DMS114 treated with DMSO at 0.1 percent for 48 hours (cell line): ENCODE data around the gene GGN.
"Not testable (repeated sequence)": the region's sequence is repeated elsewhere in the genome, so short reads cannot be mapped to it uniquely, and the experiment has no call there.

ENCODE experiments used
- DNase-seq: peaks from one replicate; lab custom pipeline; 2025; ENCODE audit not compliant: unreplicated experiment; lab: John Stamatoyannopoulos, UW

GGN gene

GRCh38 chr19:38387550-38388348 is at the start of gene GGN:
GGN (minus strand) TSS chr19:38388034; CDS start chr19:38387261, 773 bp downstream.
- DNase-seq = peak; percentile 89

- no peak for DNase-seq
Measured at GRCh38 chr19:38437295-38437694, 49.5 kb upstream of the GGN start.

GRCh38 chr19:38434549-38435051 is 46.8 kb upstream of the GGN start:
- no peak for DNase-seq

GRCh38 chr19:38433268-38433733 is 45.5 kb upstream of the GGN start, which contains the start of gene RYR1:
RYR1 (plus strand) TSS chr19:38433691; CDS start chr19:38433830, 139 bp downstream.
- no peak for DNase-seq

- DNase-seq = no peak
Measured at GRCh38 chr19:38430931-38431330, 43.1 kb upstream of the GGN start.

- DNase-seq = no peak
Measured at GRCh38 chr19:38429811-38430156, 42.0 kb upstream of the GGN start.

GRCh38 chr19:38429055-38429810 is 41.4 kb upstream of the GGN start:
- DNase-seq = no peak

- not testable (repeated sequence) for DNase-seq
Measured at GRCh38 chr19:38427035-38427677, 39.3 kb upstream of the GGN start.

GRCh38 chr19:38425810-38426466 is 38.1 kb upstream of the GGN start, which contains the start of gene RASGRP4:
RASGRP4 (minus strand) TSS chr19:38426219; CDS start chr19:38426091, 128 bp downstream.
- no peak for DNase-seq

- DNase-seq = no peak
Measured at GRCh38 chr19:38425222-38425809, 37.5 kb upstream of the GGN start.

- DNase-seq = no peak
Measured at GRCh38 chr19:38424272-38424671, 36.4 kb upstream of the GGN start.

GRCh38 chr19:38422438-38422837 is 34.6 kb upstream of the GGN start:
- DNase-seq = no peak

GRCh38 chr19:38421856-38422255 is 34.0 kb upstream of the GGN start:
- DNase-seq = no peak

GRCh38 chr19:38420935-38421334 is 33.1 kb upstream of the GGN start:
- no peak for DNase-seq

- DNase-seq = no peak
Measured at GRCh38 chr19:38417544-38418506, 30.0 kb upstream of the GGN start.

- no peak for DNase-seq
Measured at GRCh38 chr19:38417146-38417543, 29.3 kb upstream of the GGN start.

- no peak for DNase-seq
Measured at GRCh38 chr19:38413416-38413815, 25.6 kb upstream of the GGN start.

- DNase-seq = no peak
Measured at GRCh38 chr19:38412961-38413360, 25.1 kb upstream of the GGN start.

GRCh38 chr19:38412491-38412890 is 24.7 kb upstream of the GGN start:
- no peak for DNase-seq
